Endothelial cell of umbilical vein (primary cell): ENCODE data around the gene POU3F3. TPM values are rescaled to one million over a fixed set of nuclear protein-coding genes. Genes with fewer than 3 reads are reported as not detected.

Source experiments
- BruUV-seq: library from RNA; stranded (reverse); fragments of 400-500 nt; replicated peaks from 2 replicates; lab custom pipeline; 2021; lab: Mats Ljungman, UMichigan
- CTCF ChIA-PET: fragments of 300-600, 350-600 bp; sonication (Branson Sonifier 250); formaldehyde crosslinking; loops from one replicate; lab custom pipeline; 2021; ENCODE audit warnings: antibody characterized with exemption, inconsistent platforms; lab: Charles Lee
- POLR2A ChIA-PET: fragments of 300-600, 350-600 bp; sonication (Branson Sonifier 250); formaldehyde crosslinking; loops from one replicate; lab custom pipeline; 2021; ENCODE audit warnings: antibody characterized with exemption, inconsistent platforms; lab: Charles Lee
- DNase-seq: peaks from one replicate; pipeline ENCODE4 v3.0.0-alpha.2; 2011; ENCODE audit warnings: low read depth, low spot score
- FAIRE-seq: peaks from 2 replicates; lab custom pipeline; 2011; peaks lifted over from hg19 to GRCh38; lab: Jason Lieb, UNC
- H2AFZ ChIP-seq: 2 replicates; pipeline ENCODE4 v1.6.0; 2012; ENCODE audit warnings: low read depth, low read length, control low read depth, inconsistent platforms
- H3K27ac ChIP-seq: 2 replicates; pipeline ENCODE4 v1.5.1; 2011; ENCODE audit warnings: low read depth, mild to moderate bottlenecking, control low read depth, low read length, moderate library complexity; ENCODE audit not compliant: insufficient read depth
- H3K27me3 ChIP-seq, 2 experiments: 2 replicates each; pipeline versions ENCODE4 v1.6.0 to v1.6.1; 2011; ENCODE audit warnings: low read length in 2 of 2, mixed read lengths in 1 of 2; ENCODE audit not compliant: control insufficient read depth in 2 of 2, insufficient read depth in 2 of 2
- H3K36me3 ChIP-seq, 2 experiments: 2 replicates in 1 of 2; 3 replicates in 1 of 2; pipeline ENCODE4 v1.5.1; 2011; ENCODE audit warnings: low read length in 2 of 2, mild to moderate bottlenecking in 1 of 2, moderate library complexity in 1 of 2; ENCODE audit not compliant: control insufficient read depth in 2 of 2, insufficient read depth in 2 of 2; ENCODE audit errors: extremely low read depth in 1 of 2
- H3K4me1 ChIP-seq: 3 replicates; pipeline ENCODE4 v1.5.1; 2011; ENCODE audit warnings: mild to moderate bottlenecking, low read length; ENCODE audit not compliant: control insufficient read depth, insufficient read depth; ENCODE audit errors: extremely low read depth
- H3K4me2 ChIP-seq: 2 replicates; pipeline ENCODE4 v1.6.1; 2011; ENCODE audit warnings: low read length, control low read depth, mixed read lengths; ENCODE audit not compliant: insufficient read depth
- H3K4me3 ChIP-seq, 3 experiments: fragments of 200-600 bp in 1 of 3; sonication (generic), shearing (Covaris generic) in 1 of 3; replicated peaks in 1 of 3; 2 replicates each; pipeline ENCODE4 v1.5.1; 2011 to 2016; ENCODE audit warnings: control low read depth in 3 of 3, low read length in 3 of 3, mild to moderate bottlenecking in 2 of 3, inconsistent platforms in 1 of 3, low read depth in 1 of 3, moderate library complexity in 1 of 3; ENCODE audit not compliant: insufficient read depth in 1 of 3
- H3K79me2 ChIP-seq: 2 replicates; pipeline ENCODE4 v1.6.0; 2012; ENCODE audit warnings: low read length, inconsistent platforms; ENCODE audit not compliant: control insufficient read depth, insufficient read depth
- H3K9ac ChIP-seq: replicated peaks from 2 replicates; pipeline ENCODE3; 2011; ENCODE audit warnings: low read length, control low read depth; ENCODE audit not compliant: insufficient read depth; ENCODE audit errors: extremely low read depth
- H3K9me1 ChIP-seq: replicated peaks from 3 replicates; pipeline ENCODE4 v1.6.0; 2011; ENCODE audit warnings: mild to moderate bottlenecking, low read length; ENCODE audit not compliant: control insufficient read depth, insufficient read depth; ENCODE audit errors: extremely low read depth
- H3K9me3 ChIP-seq: replicated peaks from 2 replicates; pipeline ENCODE4 v1.5.1; 2012; ENCODE audit warnings: low read length, inconsistent platforms; ENCODE audit not compliant: control insufficient read depth, insufficient read depth
- H4K20me1 ChIP-seq: replicated peaks from 2 replicates; pipeline ENCODE3; 2011; ENCODE audit warnings: mild to moderate bottlenecking, low read length; ENCODE audit not compliant: control insufficient read depth, insufficient read depth; ENCODE audit errors: extremely low read depth
- CTCF ChIP-seq, 2 donors: IDR thresholded peaks; 1 replicate in 1 of 2; 2 replicates in 1 of 2; pipeline ENCODE4 v1.5.1; 2011; ENCODE audit warnings: low read length in 2 of 2, mild to moderate bottlenecking in 2 of 2, moderate library complexity in 2 of 2, control low read depth in 1 of 2, inconsistent platforms in 1 of 2, low read depth in 1 of 2; ENCODE audit not compliant: insufficient read depth in 1 of 2; ENCODE audit errors: extremely low read depth in 1 of 2
- EZH2 ChIP-seq: IDR thresholded peaks from 2 replicates; pipeline ENCODE4 v1.6.1; 2012; ENCODE audit warnings: borderline replicate concordance, low read depth, mild to moderate bottlenecking, moderate library complexity, low read length, inconsistent platforms; ENCODE audit not compliant: severe bottlenecking
- FOS ChIP-seq: IDR thresholded peaks from 2 replicates; pipeline ENCODE4 v1.6.1; 2011; ENCODE audit warnings: mild to moderate bottlenecking, low read length, moderate library complexity, borderline replicate concordance; ENCODE audit not compliant: insufficient read depth
- GATA2 ChIP-seq: IDR thresholded peaks from 2 replicates; pipeline ENCODE4 v1.7.0; 2011; ENCODE audit warnings: low read depth, mild to moderate bottlenecking, moderate library complexity, mixed read lengths, low read length; ENCODE audit not compliant: insufficient read length, insufficient read depth
- JUN ChIP-seq: IDR thresholded peaks from 2 replicates; pipeline ENCODE4 v1.6.1; 2011; ENCODE audit warnings: borderline replicate concordance, low read depth; ENCODE audit not compliant: insufficient read length, insufficient read depth
- MAX ChIP-seq: IDR thresholded peaks from 2 replicates; pipeline ENCODE4 v1.6.1; 2011; ENCODE audit not compliant: insufficient read depth, insufficient read length
- MYC ChIP-seq: IDR thresholded peaks from one replicate; pipeline ENCODE4 v1.6.1; 2011; ENCODE audit warnings: mild to moderate bottlenecking, low read depth, low read length
- POLR2A ChIP-seq: IDR thresholded peaks from 2 replicates; pipeline ENCODE4 v1.6.1; 2012; ENCODE audit warnings: low read depth, mild to moderate bottlenecking, control low read depth, low read length
- POLR2AphosphoS5 ChIP-seq: IDR thresholded peaks from 2 replicates; pipeline ENCODE4 v1.6.1; 2012; ENCODE audit warnings: low read depth, mild to moderate bottlenecking, control low read depth, low read length, moderate library complexity; ENCODE audit not compliant: insufficient read depth
- dilution Hi-C: fragments of 300-500 bp; cut with MboI; formaldehyde crosslinking; loops from one replicate; pipeline ENCODE4 v1.15.0; 2019; ENCODE audit warnings: low sequenced_read_pairs; ENCODE audit not compliant: extremely low pct_ligation_motif_present
- intact Hi-C: fragments of 100-400 bp; cut with micrococcal nuclease; formaldehyde crosslinking; loops from one replicate; pipeline ENCODE4 v1.10.0; 2022
- polyA plus RNA-seq, 4 experiments: library from polyadenylated mRNA; depleted of rRNA in 3 of 4; stranded (reverse) in 3 of 4; unstranded in 1 of 4; fragments of >200 nt; gene quantifications; 2 replicates each; pipeline versions ENCODE4 v1.2.1 to v1.2.3, GENCODE V29; 2011 to 2012; ENCODE audit warnings: missing spikeins in 1 of 4
- total RNA-seq: library from RNA; stranded (reverse); gene quantifications from 2 replicates; pipeline ENCODE4 v1.2.3, GENCODE V29; 2021

POU3F3 gene
- total and polyA plus RNA-seq, 2 donors (not counting 3 experiments of a cell fraction or from before 2014, with no cell fraction given), result not detected

GRCh38 chr2:104847586-104848160, 6.2 kb upstream of the POU3F3 start:
- no peak for FAIRE-seq
- BruUV-seq, result no TSS peak
- no peak for DNase-seq
- H3K4me1 ChIP-seq, result no peaks in the 10 kb centered on the region
- H3K79me2 ChIP-seq, result no peaks in the 10 kb centered on the region
- no peak overlapping the region for H3K27ac ChIP-seq
- ChIA-PET CTCF (interaction anchor here (2.1 to 3.4 kb wide), 3 partner anchors 12 to 1686 kb away, joined by 6 to 32 read pairs (median 19); no protein-coding TSS in a partner anchor), POLR2A (no interaction called here)
- peaks cover 78 to 96% of the 10 kb centered on the region in 2 experiments for H3K27me3 ChIP-seq
- H3K36me3 ChIP-seq, result no peaks in the 10 kb centered on the region
- H2AFZ ChIP-seq, result no peak overlapping the region
- no peak overlapping the region for H3K4me3 ChIP-seq
- H3K9me3 ChIP-seq, result no peaks in the 10 kb centered on the region
- intact Hi-C loops, result no loop called here
- no peak overlapping the region for H3K9ac ChIP-seq
- H4K20me1 ChIP-seq, result no peaks in the 10 kb centered on the region
- TF ChIP-seq POLR2AphosphoS5, result no peak
- TF ChIP-seq FOS, result no peak
- no peak for TF ChIP-seq GATA2
- no peak for TF ChIP-seq JUN
- no peak for TF ChIP-seq MAX
- no peak for TF ChIP-seq EZH2
- no peak for TF ChIP-seq POLR2A
- H3K4me2 ChIP-seq, result no peak overlapping the region
- H3K9me1 ChIP-seq, result no peaks in the 10 kb centered on the region
- dilution Hi-C loops, result no loop called here

- H3K9me3 ChIP-seq, result no peaks in the 10 kb centered on the region
- H3K27ac ChIP-seq, result no peak overlapping the region
- H3K9me1 ChIP-seq, result no peaks in the 10 kb centered on the region
- H3K4me3 ChIP-seq, result no peak overlapping the region
- no peaks in the 10 kb centered on the region for H3K4me1 ChIP-seq
- DNase-seq, result no peak
- dilution Hi-C loops, result no loop called here
- no peak overlapping the region for H3K4me2 ChIP-seq
- ChIA-PET POLR2A (no interaction called here), CTCF (interaction anchor here (1.3 to 3.4 kb wide), 6 partner anchors 11 to 1687 kb away, joined by 4 to 32 read pairs (median 10); partner anchors contain the start of gene MRPS9)
- no peaks in the 10 kb centered on the region for H4K20me1 ChIP-seq
- no peak for FAIRE-seq
- no TSS peak for BruUV-seq
- H3K27me3 ChIP-seq, result peaks cover 81 to 96% of the 10 kb centered on the region in 2 experiments
- intact Hi-C loops, result no loop called here
- H3K9ac ChIP-seq, result no peak overlapping the region
- TF ChIP-seq GATA2 (no peak), MAX (no peak), JUN (no peak), EZH2 (no peak), MYC (no peak), POLR2A (no peak), CTCF (IDR thresholded peaks at IDR 0.05; ENCODE audit: extremely low read depth in 1 of 2, insufficient read depth in 1 of 2, low read depth in 1 of 2, low read length in 2 of 2) (no peak), FOS (no peak), POLR2AphosphoS5 (no peak)
- no peaks in the 10 kb centered on the region for H3K79me2 ChIP-seq
- no peaks in the 10 kb centered on the region for H3K36me3 ChIP-seq
- no peak overlapping the region for H2AFZ ChIP-seq
Measured at GRCh38 chr2:104848526-104848925, 5.4 kb upstream of the POU3F3 start.
